ENCODE data around the gene ZNF683. TPM values are rescaled to one million over a fixed set of nuclear protein-coding genes. Genes with fewer than 3 reads are reported as not detected.
"Not testable (repeated sequence)": the region's sequence is repeated elsewhere in the genome, so short reads cannot be mapped to it uniquely, and the experiment has no call there.

The ZNF683 gene
- total RNA-seq, 4 donors from 2014 or later, result not detected

GRCh38 chr1:26389604-26390247 lies 17.2 kb upstream of the ZNF683 start:
- 82 to 95% methylated on average over 4 of the region's 4 CpGs for WGBS, 2 donors
- TF ChIP-seq POLR2A (IDR thresholded peaks at IDR 0.05), result no peak
- no peak for TF ChIP-seq CTCF (IDR thresholded peaks at IDR 0.05)
- no peak for DNase-seq (ENCODE audit: low spot score in 2 of 2)
- intact Hi-C loops (cut with DNase I; ENCODE audit: low total_unique reads), result no loop called here
- H3K4me3 ChIP-seq (ENCODE audit: low read depth, poor library complexity, severe bottlenecking), result no peak overlapping the region

- H3K4me3 ChIP-seq (ENCODE audit: low read depth, poor library complexity, severe bottlenecking), result no peak overlapping the region
- intact Hi-C loops (cut with DNase I; ENCODE audit: low total_unique reads), result no loop called here
- TF ChIP-seq POLR2A (IDR thresholded peaks at IDR 0.05) (no peak), CTCF (IDR thresholded peaks at IDR 0.05) (no peak)
- DNase-seq (ENCODE audit: low spot score in 2 of 2), result no peak
- WGBS, 2 donors, result 75 to 86% methylated on average over 7 of the region's 7 CpGs
Observed at GRCh38 chr1:26388791-26389445, 16.4 kb upstream of the ZNF683 start.

- DNase-seq (ENCODE audit: low spot score in 2 of 2), result no peak
Observed at GRCh38 chr1:26387447-26387846, 14.9 kb upstream of the ZNF683 start.

GRCh38 chr1:26385063-26385462 lies 12.5 kb upstream of the ZNF683 start:
- H3K4me3 ChIP-seq (ENCODE audit: low read depth, poor library complexity, severe bottlenecking); intact Hi-C loops (cut with DNase I; ENCODE audit: low total_unique reads); DNase-seq (ENCODE audit: low spot score in 2 of 2): not testable (repeated sequence)
- WGBS, 2 donors, result 87 to 90% methylated on average over 3 of the region's 3 CpGs

More at GRCh38 chr1:26387447-26387846, 14.9 kb upstream of the ZNF683 start:
- no peak overlapping the region for H3K4me3 ChIP-seq (ENCODE audit: low read depth, poor library complexity, severe bottlenecking)
- intact Hi-C loops (cut with DNase I; ENCODE audit: low total_unique reads), result no loop called here
- WGBS, 2 donors, result 56 to 71% methylated on average over 7 of the region's 7 CpGs
- no peak for TF ChIP-seq POLR2A (IDR thresholded peaks at IDR 0.05)
- TF ChIP-seq CTCF (IDR thresholded peaks at IDR 0.05), result no peak

GRCh38 chr1:26384076-26384475 lies 11.5 kb upstream of the ZNF683 start:
- TF ChIP-seq CTCF (IDR thresholded peaks at IDR 0.05), result no peak
- TF ChIP-seq POLR2A (IDR thresholded peaks at IDR 0.05), result no peak
- WGBS, 2 donors, result 76 to 84% methylated on average over 3 of the region's 3 CpGs
- no peak for DNase-seq (ENCODE audit: low spot score in 2 of 2)
- intact Hi-C loops (cut with DNase I; ENCODE audit: low total_unique reads), result no loop called here
- H3K4me3 ChIP-seq (ENCODE audit: low read depth, poor library complexity, severe bottlenecking), result no peak overlapping the region

GRCh38 chr1:26378879-26379251 lies 6.3 kb upstream of the ZNF683 start:
- intact Hi-C loops (cut with DNase I; ENCODE audit: low total_unique reads), result no loop called here
- no peak for DNase-seq (ENCODE audit: low spot score in 2 of 2)
- H3K4me3 ChIP-seq (ENCODE audit: low read depth, poor library complexity, severe bottlenecking), result no peak overlapping the region
- TF ChIP-seq CTCF (IDR thresholded peaks at IDR 0.05) (no peak), POLR2A (IDR thresholded peaks at IDR 0.05) (no peak)
- WGBS, 2 donors, result 95% methylated on average over 3 of the region's 3 CpGs
